ENCODE results near the gene PHKG2. TPM values are rescaled to one million over a fixed set of nuclear protein-coding genes. Genes with fewer than 3 reads are reported as not detected.

PHKG2 gene
- polyA plus RNA-seq, 1 donor (not counting 4 experiments of a cell fraction or from before 2014, with no cell fraction given) = 31.8 TPM

DNA sequence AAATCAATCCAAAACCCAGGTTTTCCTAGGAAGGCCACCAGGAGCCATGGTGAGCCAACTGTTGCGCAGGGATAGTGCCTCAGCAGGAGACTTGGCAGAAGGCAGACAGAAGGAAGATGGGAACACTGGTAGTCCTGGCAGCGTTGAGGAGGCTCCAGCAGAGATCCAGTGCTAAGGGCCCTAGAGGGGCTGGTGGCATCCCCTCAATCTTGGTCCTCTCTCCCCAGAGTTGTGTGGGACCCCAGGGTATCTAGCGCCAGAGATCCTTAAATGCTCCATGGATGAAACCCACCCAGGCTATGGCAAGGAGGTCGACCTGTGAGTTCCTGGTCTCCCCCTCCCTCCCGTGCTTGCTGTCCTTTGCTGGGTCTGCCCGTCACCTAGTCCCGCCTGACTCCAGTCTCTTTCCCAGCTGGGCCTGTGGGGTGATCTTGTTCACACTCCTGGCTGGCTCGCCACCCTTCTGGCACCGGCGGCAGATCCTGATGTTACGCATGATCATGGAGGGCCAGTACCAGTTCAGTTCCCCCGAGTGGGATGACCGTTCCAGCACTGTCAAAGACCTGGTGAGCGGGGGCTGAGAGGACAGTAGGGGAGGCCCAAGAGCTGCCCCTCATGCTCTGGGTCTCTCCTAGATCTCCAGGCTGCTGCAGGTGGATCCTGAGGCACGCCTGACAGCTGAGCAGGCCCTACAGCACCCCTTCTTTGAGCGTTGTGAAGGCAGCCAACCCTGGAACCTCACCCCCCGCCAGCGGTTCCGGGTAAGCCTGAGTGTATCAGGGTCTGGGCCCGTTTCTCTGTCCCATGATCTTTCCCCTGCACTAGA, 7.9 kb downstream of the PHKG2 start:
- H3K36me3 ChIP-seq (ENCODE audit: control insufficient read depth in 2 of 2, extremely low read depth in 1 of 2, insufficient read depth in 2 of 2, low read length in 2 of 2) = peaks cover 24 to 25% of the 10 kb centered on the region in 2 experiments
- no peaks in the 10 kb centered on the region for H3K9me1 ChIP-seq (ENCODE audit: control insufficient read depth, extremely low read depth, insufficient read depth, low read length)
- H3K4me2 ChIP-seq (ENCODE audit: control insufficient read depth, extremely low read depth, insufficient read depth, low read depth, low read length) = no peak overlapping the region
- dilution Hi-C loops (cut with MboI; ENCODE audit: extremely low pct_ligation_motif_present, low sequenced_read_pairs) = no loop called here
- DNase-seq (ENCODE audit: low read depth, low spot score) = no peak
- no peak overlapping the region for H3K9ac ChIP-seq (ENCODE audit: control insufficient read depth, extremely low read depth, insufficient read depth, low read length)
- H3K4me1 ChIP-seq (ENCODE audit: control insufficient read depth, extremely low read depth, insufficient read depth, low read length) = peaks cover 8% of the 10 kb centered on the region
- no peak overlapping the region for H3K4me3 ChIP-seq (ENCODE audit: control insufficient read depth in 2 of 3, extremely low read depth in 1 of 3, insufficient read depth in 2 of 3, low read depth in 1 of 3, low read length in 3 of 3)
- H3K9me3 ChIP-seq (ENCODE audit: control insufficient read depth, low read depth, low read length) = no peaks in the 10 kb centered on the region
- H2AFZ ChIP-seq (ENCODE audit: control insufficient read depth, low read length) = no peak overlapping the region
- TF ChIP-seq CTCF (optimal IDR thresholded peaks at IDR 0.05 in 1 of 3, IDR thresholded peaks at IDR 0.05 in 1 of 3, conservative IDR thresholded peaks at IDR 0.05 in 1 of 3; ENCODE audit: extremely low read depth in 1 of 3, insufficient read depth in 2 of 3, low read length in 3 of 3) (no peak), EZH2 (IDR thresholded peaks at IDR 0.05; ENCODE audit: low read length) (no peak)
- H3K27me3 ChIP-seq (ENCODE audit: control insufficient read depth, extremely low read depth, insufficient read depth, low read length) = no peaks in the 10 kb centered on the region
- no peaks in the 10 kb centered on the region for H3K79me2 ChIP-seq (ENCODE audit: control insufficient read depth, insufficient read depth, low read length)
- H3K27ac ChIP-seq (ENCODE audit: control insufficient read depth, insufficient read depth, low read length) = no peak overlapping the region
- H4K20me1 ChIP-seq (ENCODE audit: control insufficient read depth, extremely low read depth, insufficient read depth, low read length) = no peaks in the 10 kb centered on the region
- no peak for FAIRE-seq

- no peak overlapping the region for H3K9ac ChIP-seq (ENCODE audit: control insufficient read depth, extremely low read depth, insufficient read depth, low read length)
- peaks cover 19 to 22% of the 10 kb centered on the region in 2 experiments for H3K36me3 ChIP-seq (ENCODE audit: control insufficient read depth in 2 of 2, extremely low read depth in 1 of 2, insufficient read depth in 2 of 2, low read length in 2 of 2)
- no peaks in the 10 kb centered on the region for H3K9me1 ChIP-seq (ENCODE audit: control insufficient read depth, extremely low read depth, insufficient read depth, low read length)
- no peak overlapping the region for H2AFZ ChIP-seq (ENCODE audit: control insufficient read depth, low read length)
- TF ChIP-seq CTCF (optimal IDR thresholded peaks at IDR 0.05 in 1 of 3, IDR thresholded peaks at IDR 0.05 in 1 of 3, conservative IDR thresholded peaks at IDR 0.05 in 1 of 3; ENCODE audit: extremely low read depth in 1 of 3, insufficient read depth in 2 of 3, low read length in 3 of 3) = no peak
- no peak for TF ChIP-seq EZH2 (IDR thresholded peaks at IDR 0.05; ENCODE audit: low read length)
- H3K4me1 ChIP-seq (ENCODE audit: control insufficient read depth, extremely low read depth, insufficient read depth, low read length) = peaks cover 9% of the 10 kb centered on the region
- no peak overlapping the region for H3K4me2 ChIP-seq (ENCODE audit: control insufficient read depth, extremely low read depth, insufficient read depth, low read depth, low read length)
- no peak for FAIRE-seq
- no peaks in the 10 kb centered on the region for H3K79me2 ChIP-seq (ENCODE audit: control insufficient read depth, insufficient read depth, low read length)
- dilution Hi-C loops (cut with MboI; ENCODE audit: extremely low pct_ligation_motif_present, low sequenced_read_pairs) = no loop called here
- no peak overlapping the region for H3K27ac ChIP-seq (ENCODE audit: control insufficient read depth, insufficient read depth, low read length)
- H3K27me3 ChIP-seq (ENCODE audit: control insufficient read depth, extremely low read depth, insufficient read depth, low read length) = no peaks in the 10 kb centered on the region
- H3K9me3 ChIP-seq (ENCODE audit: control insufficient read depth, low read depth, low read length) = no peaks in the 10 kb centered on the region
- DNase-seq (ENCODE audit: low read depth, low spot score) = no peak
- no peak overlapping the region for H3K4me3 ChIP-seq (ENCODE audit: control insufficient read depth in 2 of 3, extremely low read depth in 1 of 3, insufficient read depth in 2 of 3, low read depth in 1 of 3, low read length in 3 of 3)
- no peaks in the 10 kb centered on the region for H4K20me1 ChIP-seq (ENCODE audit: control insufficient read depth, extremely low read depth, insufficient read depth, low read length)
These were observed 8.5 kb downstream of the PHKG2 start for GRCh38 chr16:30756781-30757100.

Measured in keratinocyte (primary cell).